Naive thymus-derived CD8-positive, alpha-beta T cell (primary cell): ENCODE results near the gene PDE11A. TPM values are rescaled to one million over a fixed set of nuclear protein-coding genes. Genes with fewer than 3 reads are reported as not detected.

ENCODE experiments used
- ATAC-seq, 2 donors: fragments of 150-1000 bp; cut with Tn5 transposase in 1 of 2; sonication (Bioruptor Pico), chemical (Tn5 transposase) in 1 of 2; 1 replicate in 1 of 2; 2 replicates in 1 of 2; pipeline ENCODE4 v1.10.0; 2021; ENCODE audit warnings: mild to moderate bottlenecking in 2 of 2, moderate library complexity in 2 of 2
- POLR2A ChIA-PET: fragments of 350-600 bp; sonication (Branson Sonifier 250); formaldehyde crosslinking; loops from one replicate; lab custom pipeline; 2021; ENCODE audit warnings: antibody characterized with exemption; lab: Charles Lee
- DNase-seq, 10 donors: peaks; one replicate each; pipeline versions ENCODE4 v3.0.0 to v3.0.0-alpha.2; 2020 to 2022
- H3K27ac Mint-ChIP-seq, 10 donors: one replicate each; pipeline ENCODE4 v1.8.0; 2020 to 2022; ENCODE audit warnings: mild to moderate bottlenecking in 10 of 10, mixed read lengths in 10 of 10, moderate library complexity in 4 of 10, inconsistent platforms in 1 of 10
- H3K27me3 Mint-ChIP-seq, 5 donors: one replicate each; pipeline ENCODE4 v1.8.0; 2021 to 2022; ENCODE audit warnings: mixed read lengths in 5 of 5
- H3K36me3 Mint-ChIP-seq, 3 donors: one replicate each; pipeline ENCODE4 v1.8.0; 2020 to 2022; ENCODE audit warnings: mixed read lengths in 3 of 3, mild to moderate bottlenecking in 2 of 3, inconsistent platforms in 1 of 3
- H3K4me1 Mint-ChIP-seq, 4 donors: one replicate each; pipeline ENCODE4 v1.8.0; 2021 to 2022; ENCODE audit warnings: mixed read lengths in 4 of 4
- H3K4me3 Mint-ChIP-seq, 10 donors: one replicate each; pipeline ENCODE4 v1.8.0; 2020 to 2022; ENCODE audit warnings: mild to moderate bottlenecking in 10 of 10, mixed read lengths in 10 of 10, moderate library complexity in 6 of 10, inconsistent platforms in 1 of 10
- H3K9me3 Mint-ChIP-seq, 9 donors: one replicate each; pipeline ENCODE4 v1.8.0; 2020 to 2022; ENCODE audit warnings: mixed read lengths in 9 of 9, mild to moderate bottlenecking in 3 of 9, inconsistent platforms in 1 of 9, moderate library complexity in 1 of 9
- polyA plus RNA-seq, 3 donors: library from polyadenylated mRNA; unstranded; fragments of 300-500 nt; fragmentation: Illumina TruSeq; gene quantifications; one replicate each; pipeline ENCODE4 v1.2.3, GENCODE V29; 2021
- total RNA-seq, 8 experiments: library from RNA in 2 of 8; stranded (reverse) in 2 of 8; gene quantifications; one replicate each; pipeline ENCODE4 v1.2.3 and lab custom pipeline; 2021 to 2026

Gene PDE11A
- total and polyA plus RNA-seq, 5 experiments from 2014 or later = not detected

DNA sequence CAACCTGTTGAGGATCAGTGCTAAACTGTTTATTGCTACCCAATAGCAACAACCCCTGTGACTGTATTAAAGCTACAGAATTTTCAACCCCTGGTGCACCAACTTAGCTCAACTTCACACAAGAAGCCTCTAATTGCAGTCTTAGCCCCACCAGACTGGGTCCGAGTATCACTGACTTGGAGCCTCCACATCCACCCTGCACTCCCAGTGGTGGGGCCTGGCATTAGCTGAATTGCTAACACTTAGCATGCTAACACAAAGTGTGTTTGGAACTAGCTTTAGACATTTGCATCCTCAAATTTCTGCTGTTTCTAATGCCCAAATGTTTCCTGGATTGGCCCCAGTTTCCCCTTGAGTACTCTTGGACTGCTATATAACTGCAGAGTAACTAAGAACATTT lies 381.4 kb downstream of the PDE11A start:
- POLR2A ChIA-PET = no interaction called here
- DNase-seq = no peak
- Mint-ChIP-seq H3K4me1 (no peaks in the 10 kb centered on the region), H3K27me3 (peaks cover 2 to 22% (median 10%) of the 10 kb centered on the region in 5 donors), H3K36me3 (no peaks in the 10 kb centered on the region), H3K27ac (no peak overlapping the region), H3K9me3 (no peaks in the 10 kb centered on the region), H3K4me3 (no peak overlapping the region)
- ATAC-seq = no peak

DNA sequence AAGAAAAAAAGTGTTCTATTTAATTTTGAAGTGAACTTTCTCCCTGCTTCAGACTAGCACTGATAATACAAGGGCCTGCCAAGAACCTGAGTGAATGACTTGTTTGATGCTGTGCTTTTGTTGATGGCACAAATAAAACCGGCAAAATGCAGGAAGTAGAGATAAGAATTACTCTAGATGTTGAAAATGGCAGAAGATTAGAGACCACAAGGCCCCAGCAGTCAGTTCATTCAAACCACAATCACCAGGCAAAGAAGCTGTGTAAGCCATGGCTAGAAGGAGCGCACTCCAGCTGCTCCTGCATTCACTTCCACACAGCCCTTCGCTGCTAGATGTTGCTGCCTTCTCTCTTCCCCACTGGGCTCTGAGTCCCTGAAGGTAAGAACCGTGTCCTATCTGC lies 383.0 kb downstream of the PDE11A start:
- Mint-ChIP-seq H3K9me3 (no peaks in the 10 kb centered on the region), H3K27ac (no peak overlapping the region), H3K4me3 (no peak overlapping the region), H3K36me3 (no peaks in the 10 kb centered on the region), H3K4me1 (no peaks in the 10 kb centered on the region), H3K27me3 (peaks cover 0 to 9% (median 7%) of the 10 kb centered on the region in 5 donors)
- POLR2A ChIA-PET = no interaction called here
- DNase-seq (no peak), ATAC-seq (no peak)

DNA sequence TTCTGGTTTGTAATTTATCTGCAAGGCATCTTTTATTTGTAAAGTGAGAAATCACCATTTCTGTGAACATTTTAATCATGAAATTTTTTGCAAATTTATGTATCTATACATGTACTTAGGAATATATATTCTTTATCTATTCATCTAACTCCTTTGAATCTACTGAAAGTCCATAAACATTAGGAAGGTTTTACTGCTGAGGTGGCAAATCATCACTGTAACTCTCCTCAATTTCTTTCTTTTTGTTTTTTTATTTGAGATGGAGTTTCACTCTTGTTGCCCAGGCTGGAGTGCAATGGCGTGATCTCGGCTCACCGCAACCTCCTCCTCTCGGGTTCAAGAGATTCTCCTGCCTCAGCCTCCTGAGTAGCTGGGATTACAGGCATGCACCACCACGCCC lies 383.7 kb downstream of the PDE11A start:
- POLR2A ChIA-PET = no interaction called here
- Mint-ChIP-seq H3K4me1 (no peaks in the 10 kb centered on the region), H3K27me3 (peaks cover 0 to 8% (median 3%) of the 10 kb centered on the region in 5 donors), H3K36me3 (no peaks in the 10 kb centered on the region), H3K27ac (no peak overlapping the region), H3K4me3 (no peak overlapping the region), H3K9me3 (no peaks in the 10 kb centered on the region)
- DNase-seq = no peak
- ATAC-seq = no peak

DNA sequence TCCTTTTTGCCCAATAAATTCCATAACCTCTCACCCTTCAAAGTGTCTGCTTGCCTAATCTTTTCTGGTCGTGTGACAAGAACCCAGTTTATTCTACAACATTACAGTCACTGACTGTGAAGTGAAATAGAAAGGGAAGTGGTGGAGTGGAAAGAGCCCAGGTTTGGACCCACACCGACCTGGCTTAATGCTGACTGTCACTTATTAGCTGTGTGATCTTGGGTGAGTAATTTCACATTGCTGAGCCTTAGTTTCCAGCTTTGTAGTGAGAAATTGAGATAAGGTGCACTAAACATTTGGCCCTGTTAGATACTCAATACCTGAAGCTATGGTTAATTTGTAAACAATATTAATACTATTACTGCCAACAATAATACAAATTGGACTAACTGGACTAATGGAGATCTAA lies 388.9 kb downstream of the PDE11A start:
- Mint-ChIP-seq H3K27me3 (peaks cover 0 to 2% (median 0%) of the 10 kb centered on the region in 5 donors), H3K9me3 (no peaks in the 10 kb centered on the region), H3K27ac (no peak overlapping the region), H3K36me3 (no peaks in the 10 kb centered on the region), H3K4me3 (no peak overlapping the region), H3K4me1 (no peaks in the 10 kb centered on the region)
- POLR2A ChIA-PET = no interaction called here
- no peak for DNase-seq
- no peak for ATAC-seq

DNA sequence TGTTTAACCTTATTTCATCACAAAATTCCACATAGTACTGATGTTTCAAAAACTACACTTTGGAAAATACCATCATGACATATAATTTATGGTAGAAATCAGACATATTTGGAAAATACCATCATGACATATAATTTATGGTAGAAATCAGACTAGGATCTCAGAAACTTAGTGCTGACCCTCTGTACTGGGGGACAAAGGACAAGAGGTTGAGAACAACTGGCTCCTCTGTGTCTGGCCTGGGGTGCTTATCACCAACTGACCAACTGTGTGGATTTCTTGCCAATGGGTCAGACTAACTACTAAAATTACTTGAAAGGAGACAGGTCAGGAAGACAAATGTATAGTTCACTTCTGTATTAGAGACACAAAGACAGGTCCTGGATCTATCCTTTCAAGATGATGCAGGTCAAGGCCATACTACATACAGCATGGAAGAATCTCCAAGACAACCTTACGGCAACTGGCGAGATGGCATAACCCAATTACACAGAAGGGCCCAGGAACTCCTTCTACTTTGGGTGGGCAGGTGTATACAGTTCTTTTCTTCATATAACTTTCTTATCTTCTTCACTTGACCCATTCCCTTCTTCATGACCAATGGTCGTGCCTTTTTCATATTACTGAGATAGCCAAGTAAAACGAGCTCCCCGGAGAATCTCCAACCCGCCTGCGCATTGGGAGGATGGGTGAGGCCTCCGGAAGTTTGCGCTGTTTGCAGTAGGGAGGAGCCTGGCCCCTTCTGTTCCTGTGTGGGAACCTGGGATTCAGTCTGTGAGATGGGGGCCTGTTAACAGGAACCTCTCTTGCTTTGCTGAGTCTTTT lies 389.5 kb downstream of the PDE11A start:
- Mint-ChIP-seq H3K27me3 (peaks cover 0 to 2% (median 0%) of the 10 kb centered on the region in 5 donors), H3K4me3 (no peak overlapping the region), H3K27ac (no peak overlapping the region), H3K9me3 (no peaks in the 10 kb centered on the region), H3K4me1 (no peaks in the 10 kb centered on the region), H3K36me3 (no peaks in the 10 kb centered on the region)
- ATAC-seq (no peak), DNase-seq (no peak)
- POLR2A ChIA-PET = no interaction called here

DNA sequence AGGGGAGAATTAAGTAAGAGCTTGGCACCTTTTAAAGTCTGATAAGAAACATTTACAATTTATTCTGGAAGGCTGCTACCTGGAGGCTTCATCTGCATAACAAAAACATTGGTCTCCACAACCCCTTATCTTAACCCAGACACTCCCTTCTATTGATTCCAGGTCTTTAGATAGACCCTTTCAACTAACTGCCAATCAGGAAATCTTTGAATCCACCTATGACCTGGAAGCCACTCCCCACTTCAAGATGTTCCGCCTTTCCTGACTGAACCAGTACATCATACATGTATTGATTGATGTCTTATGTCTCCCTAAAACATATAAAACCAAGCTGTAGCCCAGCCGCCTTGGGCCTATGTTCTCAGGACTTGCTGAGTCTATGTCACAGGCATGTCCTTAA lies 390.6 kb downstream of the PDE11A start:
- H3K4me1 Mint-ChIP-seq = peaks cover 0 to 2% (median 0%) of the 10 kb centered on the region in 4 donors
- H3K27ac Mint-ChIP-seq = no peak overlapping the region
- H3K4me3 Mint-ChIP-seq = no peak overlapping the region
- no peaks in the 10 kb centered on the region for H3K36me3 Mint-ChIP-seq
- no peaks in the 10 kb centered on the region for H3K9me3 Mint-ChIP-seq
- no peak for ATAC-seq
- POLR2A ChIA-PET = interaction anchor here (0.6 kb wide), 1 partner anchor 372 kb away, joined by 5 read pairs; no protein-coding TSS in a partner anchor
- no peak for DNase-seq
- peaks cover 0 to 5% (median 2%) of the 10 kb centered on the region in 5 donors for H3K27me3 Mint-ChIP-seq

DNA sequence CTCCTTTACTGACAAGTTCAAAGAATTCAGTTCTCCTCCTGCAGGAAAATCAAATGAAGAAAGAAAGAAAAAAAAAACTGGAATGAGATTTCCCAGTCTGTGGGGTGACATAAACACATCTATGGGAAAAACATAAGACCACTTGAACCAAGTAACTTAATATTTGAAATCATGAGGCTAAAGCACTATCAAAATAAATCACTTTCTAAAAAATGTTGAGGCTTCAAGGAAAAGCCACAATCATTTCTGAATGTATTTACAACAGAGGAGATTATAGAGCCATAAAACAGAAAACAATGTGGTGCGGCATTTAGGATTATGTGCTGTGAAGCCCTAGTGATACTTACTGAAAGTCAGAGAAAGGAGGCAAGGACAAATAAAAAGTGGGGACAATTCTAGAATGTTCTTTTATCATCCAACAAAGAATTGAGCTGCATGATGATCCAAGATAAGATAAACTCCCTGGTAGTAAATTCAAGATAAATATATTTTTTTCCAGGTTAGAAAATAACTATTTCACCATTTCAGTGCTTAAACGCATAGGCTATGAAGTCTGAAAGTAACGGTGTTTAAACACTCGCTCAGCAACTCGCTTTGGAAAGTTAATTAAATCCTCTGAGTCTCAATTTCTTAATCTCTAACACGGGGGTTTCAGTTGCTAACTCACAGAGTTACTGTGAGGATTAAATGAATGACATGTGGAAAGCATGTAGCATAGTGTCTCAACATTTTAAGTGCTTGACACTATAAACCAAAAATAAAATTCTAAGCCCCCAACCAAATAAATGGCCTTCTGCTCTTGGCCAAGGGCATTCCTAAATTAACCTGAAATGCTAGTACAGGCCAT lies 391.5 kb downstream of the PDE11A start:
- Mint-ChIP-seq H3K27me3 (peaks cover 0 to 5% (median 3%) of the 10 kb centered on the region in 5 donors), H3K4me1 (peaks cover 0 to 2% (median 0%) of the 10 kb centered on the region in 4 donors), H3K36me3 (no peaks in the 10 kb centered on the region), H3K27ac (no peak overlapping the region), H3K9me3 (no peaks in the 10 kb centered on the region), H3K4me3 (no peak overlapping the region)
- ATAC-seq (no peak), DNase-seq (no peak)
- POLR2A ChIA-PET = no interaction called here

DNA sequence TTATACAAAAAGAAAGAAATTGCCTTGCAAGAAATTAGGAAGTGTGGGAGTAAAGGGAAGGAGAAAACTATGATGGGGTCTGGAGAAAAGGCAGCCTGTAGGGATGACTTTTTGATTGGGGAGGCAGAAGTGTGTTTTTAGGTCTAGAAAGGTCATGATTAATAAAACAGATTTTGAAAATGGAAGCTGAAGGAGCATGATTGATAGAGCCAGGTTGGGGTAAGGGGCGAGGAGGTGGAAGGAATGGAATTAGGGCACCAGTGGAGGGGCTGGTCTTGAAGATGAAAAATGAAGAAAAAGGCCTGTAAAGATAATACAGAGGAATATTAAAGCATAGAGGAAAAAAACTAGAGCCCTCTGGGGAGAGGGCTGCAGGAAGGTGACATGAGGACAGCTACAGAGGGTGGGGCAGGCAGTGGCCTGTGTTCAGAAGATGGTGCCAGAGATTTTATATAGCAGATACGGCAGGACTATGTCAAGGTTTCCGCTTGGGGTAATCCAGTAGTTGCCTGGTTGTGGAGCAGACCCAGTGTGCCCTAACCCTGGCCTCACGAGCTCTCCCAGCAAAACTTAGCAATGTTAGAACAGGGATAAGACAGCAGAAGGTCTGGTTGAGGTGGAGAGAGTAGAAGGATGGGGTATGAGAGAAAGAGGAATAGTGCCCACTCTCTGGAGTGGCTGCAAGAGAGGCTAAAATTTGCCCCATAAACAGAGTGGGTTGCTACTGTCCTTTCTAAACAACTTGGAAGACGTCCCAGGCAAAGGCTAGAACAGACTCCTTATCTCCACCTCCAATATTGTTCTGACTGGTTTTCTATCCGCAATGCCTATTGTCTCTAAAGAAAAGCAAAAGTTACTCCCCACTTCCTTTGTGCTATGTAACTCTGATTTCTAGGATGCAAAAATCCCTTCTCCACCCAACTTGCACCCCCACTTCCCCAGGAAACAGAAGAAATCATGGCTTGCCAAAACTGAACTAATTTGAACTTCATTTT lies 392.7 kb downstream of the PDE11A start:
- Mint-ChIP-seq H3K27ac (no peak overlapping the region), H3K4me3 (no peak overlapping the region), H3K27me3 (peaks cover 4 to 10% (median 6%) of the 10 kb centered on the region in 5 donors), H3K4me1 (peaks cover 0 to 2% (median 0%) of the 10 kb centered on the region in 4 donors), H3K36me3 (no peaks in the 10 kb centered on the region), H3K9me3 (no peaks in the 10 kb centered on the region)
- ATAC-seq (no peak), DNase-seq (no peak)
- POLR2A ChIA-PET = no interaction called here

DNA sequence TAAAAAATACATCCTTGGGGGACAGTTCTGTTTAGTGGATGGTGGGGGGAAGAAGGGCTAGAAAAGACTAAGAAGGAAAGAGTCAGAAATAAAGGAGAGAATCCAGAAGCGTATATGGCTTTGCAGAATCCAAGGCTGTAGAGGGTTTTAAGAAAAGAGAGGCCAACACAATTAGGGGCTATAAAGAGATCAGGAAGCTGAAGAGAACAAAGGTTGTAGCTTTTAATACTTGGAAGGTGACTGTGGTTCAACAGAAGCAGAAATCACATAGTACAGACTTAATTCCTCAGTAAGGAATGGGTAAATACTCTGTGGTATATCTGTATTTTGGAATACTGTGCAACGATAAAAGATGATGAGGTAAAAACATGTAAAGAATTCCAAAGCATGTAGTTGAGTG lies 393.6 kb downstream of the PDE11A start:
- no peak overlapping the region for H3K27ac Mint-ChIP-seq
- H3K4me1 Mint-ChIP-seq = peaks cover 0 to 2% (median 0%) of the 10 kb centered on the region in 4 donors
- ATAC-seq = no peak
- no peaks in the 10 kb centered on the region for H3K36me3 Mint-ChIP-seq
- no peak for DNase-seq
- H3K9me3 Mint-ChIP-seq = no peaks in the 10 kb centered on the region
- POLR2A ChIA-PET = no interaction called here
- H3K4me3 Mint-ChIP-seq = no peak overlapping the region
- peaks cover 4 to 10% (median 8%) of the 10 kb centered on the region in 5 donors for H3K27me3 Mint-ChIP-seq

DNA sequence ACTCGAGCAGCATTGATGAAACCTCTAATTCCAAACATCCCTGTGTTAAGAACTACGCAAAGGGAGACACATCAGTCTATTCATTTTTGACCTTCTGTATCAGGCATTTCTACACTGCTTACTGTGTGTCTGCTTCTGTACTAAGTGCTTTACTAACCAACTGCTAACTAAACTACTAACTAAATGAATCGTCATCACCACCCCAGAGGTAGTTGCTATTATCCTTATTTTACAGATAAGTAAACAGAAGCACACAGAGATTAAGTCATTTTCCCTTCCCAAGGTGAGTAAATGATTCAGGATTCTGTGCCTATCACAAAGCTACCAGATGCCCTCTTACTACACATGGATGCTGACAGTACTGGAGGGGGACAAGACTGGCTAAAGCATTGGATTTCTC lies 395.9 kb downstream of the PDE11A start:
- Mint-ChIP-seq H3K9me3 (no peaks in the 10 kb centered on the region), H3K27me3 (peaks cover 4 to 21% (median 9%) of the 10 kb centered on the region in 5 donors), H3K27ac (no peak overlapping the region), H3K4me3 (no peak overlapping the region), H3K36me3 (no peaks in the 10 kb centered on the region), H3K4me1 (peaks cover 0 to 2% (median 0%) of the 10 kb centered on the region in 4 donors)
- DNase-seq (no peak), ATAC-seq (no peak)
- POLR2A ChIA-PET = no interaction called here

DNA sequence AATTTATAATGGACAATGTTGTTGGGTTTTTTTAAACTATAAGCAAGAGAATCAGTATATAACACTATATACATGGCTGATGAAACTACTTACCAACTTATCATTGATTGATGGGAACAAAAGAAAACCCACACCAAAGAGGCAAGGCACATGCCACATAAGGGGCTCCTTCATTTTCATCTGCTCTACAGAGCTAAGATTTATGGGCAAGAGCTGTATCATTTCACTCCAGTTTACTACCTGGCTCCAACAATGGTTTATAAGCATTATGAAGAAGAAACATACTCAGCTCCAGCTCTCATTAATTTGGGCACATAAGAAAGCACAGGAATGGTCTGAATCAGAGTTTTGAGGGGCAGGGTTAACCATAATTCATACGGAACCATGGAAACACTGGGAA lies 396.8 kb downstream of the PDE11A start:
- H3K27me3 Mint-ChIP-seq = peaks cover 4 to 23% (median 9%) of the 10 kb centered on the region in 5 donors
- no peak overlapping the region for H3K4me3 Mint-ChIP-seq
- POLR2A ChIA-PET = no interaction called here
- H3K36me3 Mint-ChIP-seq = no peaks in the 10 kb centered on the region
- ATAC-seq (no peak), DNase-seq (no peak)
- H3K9me3 Mint-ChIP-seq = no peaks in the 10 kb centered on the region
- H3K4me1 Mint-ChIP-seq = peaks cover 0 to 2% (median 0%) of the 10 kb centered on the region in 4 donors
- no peak overlapping the region for H3K27ac Mint-ChIP-seq

DNA sequence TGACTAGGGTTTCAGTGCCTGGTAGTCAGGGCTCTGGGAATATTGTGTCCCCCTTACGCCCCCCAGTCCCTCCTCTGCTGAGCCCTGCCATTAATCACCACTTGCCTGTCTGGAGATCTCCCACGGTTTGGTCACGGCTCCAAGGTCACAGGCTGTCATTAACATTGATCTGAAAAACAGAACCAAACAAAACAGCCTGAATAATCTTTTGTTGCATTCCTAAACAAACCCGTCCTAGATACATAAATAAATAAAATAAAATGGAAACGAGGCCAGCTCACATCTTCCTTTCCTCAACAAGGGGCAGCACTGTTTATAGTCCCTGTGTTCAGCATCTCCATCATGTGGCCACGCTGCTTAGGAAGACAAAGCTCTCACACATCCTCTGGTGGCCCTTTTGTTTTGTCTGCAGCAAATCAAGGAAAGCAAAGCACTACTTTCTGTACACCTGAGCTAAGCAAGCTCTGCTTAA lies 397.2 kb downstream of the PDE11A start:
- POLR2A ChIA-PET = no interaction called here
- ATAC-seq (no peak), DNase-seq (no peak)
- H3K27ac Mint-ChIP-seq = no peak overlapping the region
- no peaks in the 10 kb centered on the region for H3K9me3 Mint-ChIP-seq
- peaks cover 4 to 27% (median 9%) of the 10 kb centered on the region in 5 donors for H3K27me3 Mint-ChIP-seq
- H3K4me1 Mint-ChIP-seq = peaks cover 0 to 2% (median 0%) of the 10 kb centered on the region in 4 donors
- H3K36me3 Mint-ChIP-seq = no peaks in the 10 kb centered on the region
- no peak overlapping the region for H3K4me3 Mint-ChIP-seq
